Upper lobe of left lung (tissue), 6 donors: ENCODE results near the gene SUCLG1. TPM values are rescaled to one million over a fixed set of nuclear protein-coding genes. Genes with fewer than 3 reads are reported as not detected.

Experiments
- ATAC-seq, 2 donors: fragments of 200-7000 bp; cut with Tn5 transposase; one replicate each; pipeline ENCODE4 v1.9.1; 2022; ENCODE audit warnings: mild to moderate bottlenecking in 2 of 2, moderate library complexity in 2 of 2; ENCODE audit not compliant: low FRiP score in 2 of 2
- DNase-seq, 2 donors: peaks; one replicate each; pipeline ENCODE4 v3.0.0-alpha.2; 2019 to 2020
- H3K27ac ChIP-seq, 4 donors: fragments of 200-600 bp; sonication (generic); one replicate each; pipeline ENCODE4 v1.5.1; 2016 to 2019
- H3K27me3 ChIP-seq, 4 donors: fragments of 200-600 bp; sonication (generic); one replicate each; pipeline ENCODE4 v1.5.1; 2017 to 2019
- H3K36me3 ChIP-seq, 4 donors: fragments of 200-600 bp; sonication (generic); one replicate each; pipeline ENCODE4 v1.5.1; 2016 to 2019
- H3K4me1 ChIP-seq, 4 donors: fragments of 200-600 bp; sonication (generic); one replicate each; pipeline ENCODE4 v1.5.1; 2018 to 2019
- H3K4me3 ChIP-seq, 4 donors: fragments of 200-600 bp; sonication (generic); one replicate each; pipeline ENCODE4 v1.5.1; 2017 to 2019; ENCODE audit warnings: mild to moderate bottlenecking in 2 of 4, moderate library complexity in 1 of 4
- H3K9me3 ChIP-seq, 4 donors: fragments of 200-600 bp; sonication (generic); one replicate each; pipeline ENCODE4 v1.5.1; 2018 to 2019
- CTCF ChIP-seq, 6 experiments: fragments of 450-650 bp in 4 of 6; fragments of 200-600 bp in 2 of 6; sonication (generic) in 2 of 6; IDR thresholded peaks; one replicate each; pipeline ENCODE4 v1.5.1; 2016 to 2019; ENCODE audit warnings: antibody characterized with exemption in 6 of 6
- EP300 ChIP-seq, 4 donors: sonication (generic); formaldehyde crosslinking; IDR thresholded peaks; one replicate each; pipeline ENCODE4 v1.5.1; 2017; ENCODE audit warnings: antibody characterized with exemption in 4 of 4, control low read depth in 2 of 4
- POLR2A ChIP-seq, 4 donors: fragments of 450-650 bp; IDR thresholded peaks; one replicate each; pipeline ENCODE4 v1.5.1; 2016 to 2017; ENCODE audit warnings: antibody characterized with exemption in 4 of 4, mild to moderate bottlenecking in 2 of 4
- POLR2AphosphoS5 ChIP-seq, 2 donors: sonication (generic); formaldehyde crosslinking; IDR thresholded peaks; one replicate each; pipeline ENCODE4 v1.5.1; 2017; ENCODE audit warnings: antibody characterized with exemption in 2 of 2
- WGBS, 2 donors: methylation state at CpG; one replicate each; pipeline ENCODE4 v1.1.5; 2017 to 2018; 5-methylcytosine and 5-hydroxymethylcytosine counted together
- total RNA-seq, 6 donors: library from RNA; depleted of rRNA in 4 of 6; stranded (reverse); fragments of >200 nt in 4 of 6; gene quantifications; one replicate each; pipeline versions ENCODE4 v1.1.0 to v1.2.1, GENCODE V29; 2016 to 2021
- donor health status: DM: no; HTN: no; CAD: no; lungs with moderate emphysema.
- donor health status: DM: no; HTN: yes; CAD: no; lungs with severe emphysema.

The SUCLG1 gene
- total RNA-seq, 6 donors from 2014 or later = 25.6 to 80.4 (median 55.3) TPM

GRCh38 chr2:84443477-84443876, 15.6 kb downstream of the SUCLG1 start:
- no peak for ATAC-seq
- H3K36me3 ChIP-seq = peaks cover 13 to 79% (median 27%) of the 10 kb centered on the region in 4 donors
- no peak for TF ChIP-seq EP300 (IDR thresholded peaks at IDR 0.05)
- TF ChIP-seq CTCF (IDR thresholded peaks at IDR 0.05) = no peak

GRCh38 chr2:84442888-84443287, 16.2 kb downstream of the SUCLG1 start:
- no peak for TF ChIP-seq POLR2A (IDR thresholded peaks at IDR 0.05)
- TF ChIP-seq EP300 (IDR thresholded peaks at IDR 0.05) = no peak
- no peak for TF ChIP-seq CTCF (IDR thresholded peaks at IDR 0.05)
- DNase-seq (no peak), ATAC-seq (no peak)
- Histone ChIP-seq H3K4me3 (no peak overlapping the region), H3K27me3 (no peaks in the 10 kb centered on the region), H3K4me1 (no peaks in the 10 kb centered on the region), H3K27ac (no peak overlapping the region), H3K9me3 (no peaks in the 10 kb centered on the region), H3K36me3 (peaks cover 13 to 82% (median 28%) of the 10 kb centered on the region in 4 donors)
- WGBS, 2 donors = 69 to 83% methylated on average over 3 of the region's 3 CpGs

More at GRCh38 chr2:84443477-84443876, 15.6 kb downstream of the SUCLG1 start:
- Histone ChIP-seq H3K9me3 (no peaks in the 10 kb centered on the region), H3K27me3 (no peaks in the 10 kb centered on the region), H3K4me3 (no peak overlapping the region), H3K27ac (no peak overlapping the region), H3K4me1 (no peaks in the 10 kb centered on the region)
- no peak for DNase-seq

GRCh38 chr2:84441505-84441904, 17.6 kb downstream of the SUCLG1 start:
- 88 to 94% methylated on average over 1 of the region's 1 CpG for WGBS, 2 donors
- DNase-seq (no peak), ATAC-seq (no peak)
- no peak overlapping the region for H3K27ac ChIP-seq
- TF ChIP-seq POLR2AphosphoS5 (IDR thresholded peaks at IDR 0.05) = no peak
- no peak for TF ChIP-seq EP300 (IDR thresholded peaks at IDR 0.05)
- no peak for TF ChIP-seq CTCF (IDR thresholded peaks at IDR 0.05)
- TF ChIP-seq POLR2A (IDR thresholded peaks at IDR 0.05) = no peak
- no peaks in the 10 kb centered on the region for H3K9me3 ChIP-seq
- no peaks in the 10 kb centered on the region for H3K27me3 ChIP-seq
- H3K4me3 ChIP-seq = no peak overlapping the region
- peaks cover 13 to 71% (median 33%) of the 10 kb centered on the region in 4 donors for H3K36me3 ChIP-seq
- no peaks in the 10 kb centered on the region for H3K4me1 ChIP-seq

GRCh38 chr2:84441036-84441435, 18.0 kb downstream of the SUCLG1 start:
- peaks cover 13 to 71% (median 34%) of the 10 kb centered on the region in 4 donors for H3K36me3 ChIP-seq

More at GRCh38 chr2:84441036-84441435, 18.0 kb downstream of the SUCLG1 start:
- no peak for ATAC-seq
- WGBS, 2 donors = 85 to 86% methylated on average over 4 of the region's 4 CpGs
- Histone ChIP-seq H3K4me1 (no peaks in the 10 kb centered on the region), H3K9me3 (no peaks in the 10 kb centered on the region), H3K4me3 (no peak overlapping the region), H3K27me3 (no peaks in the 10 kb centered on the region), H3K27ac (no peak overlapping the region)
- no peak for DNase-seq
- TF ChIP-seq POLR2A (IDR thresholded peaks at IDR 0.05) (no peak), CTCF (IDR thresholded peaks at IDR 0.05) (no peak), EP300 (IDR thresholded peaks at IDR 0.05) (no peak), POLR2AphosphoS5 (IDR thresholded peaks at IDR 0.05) (no peak)
